K562 (cell line): ENCODE measurements around the gene ATP23.

Experiments used
- ARID2 ChIP-seq: fragments of 450-650 bp; IDR thresholded peaks from 2 replicates; pipeline ENCODE4 v1.6.1; 2017; ENCODE audit warnings: antibody characterized with exemption, mild to moderate bottlenecking
- CTCF ChIP-seq, 3 experiments: IDR thresholded peaks in 2 of 3; conservative IDR thresholded peaks in 1 of 3; 2 replicates each; pipeline ENCODE4 v1.5.1; 2011 to 2012; ENCODE audit warnings: low read length in 3 of 3, mild to moderate bottlenecking in 3 of 3, control low read depth in 2 of 3, improper control_type of control experiment in 1 of 3, inconsistent platforms in 1 of 3, low read depth in 1 of 3, mixed read lengths in 1 of 3, moderate library complexity in 1 of 3; ENCODE audit not compliant: insufficient read depth in 2 of 3
- ESRRA ChIP-seq: fragments of 450-650 bp; IDR thresholded peaks from 2 replicates; pipeline ENCODE4 v1.6.1; 2014; ENCODE audit warnings: low read depth, mild to moderate bottlenecking, moderate library complexity, borderline replicate concordance
- RBBP5 ChIP-seq: fragments of 200-600 bp; sonication (generic); IDR thresholded peaks from 2 replicates; pipeline ENCODE4 v1.6.1; 2012; ENCODE audit warnings: borderline replicate concordance, mild to moderate bottlenecking, low read length, control low read depth, inconsistent platforms; ENCODE audit not compliant: insufficient read depth, poor library complexity, severe bottlenecking
- RFX5 ChIP-seq: IDR thresholded peaks from 2 replicates; pipeline ENCODE4 v1.6.1; 2011; ENCODE audit warnings: low read depth, mild to moderate bottlenecking, improper control_type of control experiment, low read length
- TCF7L2 ChIP-seq: fragments of 150-350 bp; IDR thresholded peaks from 2 replicates; pipeline ENCODE4 v1.6.1; 2016; ENCODE audit warnings: low read depth, mild to moderate bottlenecking, low read length, moderate library complexity
- ZNF77 ChIP-seq: fragments of 250-450 bp; sonication (Bioruptor Pico); IDR thresholded peaks from 2 replicates; pipeline ENCODE4 v1.5.0; 2020

GRCh38 chr12:57939291-57939690 lies 2.1 kb upstream of the ATP23 start:
- no peak for TF ChIP-seq RBBP5
- TF ChIP-seq RFX5 = no peak
- TF ChIP-seq ARID2 = no peak
- TF ChIP-seq ESRRA = no peak
- TF ChIP-seq ZNF77 (CRISPR knock-in tag) = no peak
- no peak for TF ChIP-seq TCF7L2
- TF ChIP-seq CTCF (IDR thresholded peaks at IDR 0.05 in 2 of 3, conservative IDR thresholded peaks at IDR 0.05 in 1 of 3; ENCODE audit: insufficient read depth in 2 of 3, low read depth in 1 of 3, low read length in 3 of 3) = no peak
